ENCODE measurements around the gene GRM8.

The GRM8 gene

DNA sequence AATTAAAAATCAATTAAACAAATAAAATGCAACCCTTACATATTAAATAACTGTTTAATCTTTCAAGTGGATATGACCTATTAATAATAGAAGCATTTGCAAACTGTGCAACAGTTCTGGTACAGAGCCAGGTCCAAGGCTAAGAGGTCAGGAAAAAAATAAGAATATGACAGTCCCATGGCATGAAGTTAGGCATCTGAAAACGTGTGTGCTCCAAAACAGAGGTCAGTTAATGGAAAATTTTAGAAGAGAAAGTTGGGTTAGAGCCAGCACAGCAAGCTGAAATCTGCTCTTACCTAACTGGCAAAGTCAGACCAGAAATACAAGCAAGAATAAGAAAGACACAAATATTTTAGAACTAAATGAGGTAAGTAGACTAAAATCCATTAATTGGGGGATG, 757.7 kb downstream of the GRM8 start:
- DNase-seq = no peak

DNA sequence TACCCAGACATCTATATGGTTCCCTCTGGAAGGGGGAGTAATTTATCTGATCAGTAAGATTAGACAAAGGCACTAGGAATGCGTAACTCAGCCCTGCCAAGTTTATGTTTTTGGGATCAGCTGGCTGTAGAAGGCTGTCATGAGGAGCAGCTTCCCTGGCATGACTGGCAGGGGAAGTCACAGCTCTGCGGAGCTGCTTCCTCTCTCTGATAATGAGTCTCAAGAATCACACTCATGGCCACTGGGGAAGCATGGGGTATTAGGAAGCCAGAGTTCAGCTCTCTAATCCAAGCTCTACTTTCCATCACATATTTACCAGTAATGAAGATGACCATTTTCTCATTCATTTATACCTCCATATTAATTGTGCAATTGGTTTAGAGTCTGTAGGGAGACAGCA, 758.9 kb downstream of the GRM8 start:
- DNase-seq = no peak

GRCh38 chr7:126489874-126490273, 762.9 kb downstream of the GRM8 start:
- no peak for DNase-seq

- no peak for DNase-seq
Observed at GRCh38 chr7:126487728-126488442, 764.9 kb downstream of the GRM8 start.

GRCh38 chr7:126486806-126487205, 765.9 kb downstream of the GRM8 start:
- DNase-seq = no peak

DNA sequence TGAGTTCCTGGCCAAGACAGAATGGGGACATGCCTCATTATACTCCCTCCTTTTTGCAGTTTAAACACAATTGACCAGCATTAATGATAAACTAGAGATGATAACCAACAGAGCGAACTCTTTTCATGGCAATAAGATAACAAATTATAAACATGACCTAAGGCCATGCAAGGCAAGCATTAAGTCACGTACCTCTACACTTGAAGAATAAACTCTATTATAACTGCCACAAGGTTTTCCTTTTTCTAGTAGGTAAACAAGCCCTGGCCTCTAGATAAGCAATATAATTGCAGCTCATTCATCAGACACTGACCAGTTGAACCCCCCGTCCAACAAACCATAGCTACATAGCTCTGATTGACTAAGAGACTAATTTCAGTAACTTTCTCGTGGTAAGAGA, 767.0 kb downstream of the GRM8 start:
- DNase-seq = no peak

- no peak for DNase-seq
Observed at GRCh38 chr7:126483972-126484371, 768.8 kb downstream of the GRM8 start.

- DNase-seq = no peak
Observed at GRCh38 chr7:126472825-126473224, 779.9 kb downstream of the GRM8 start.

GRCh38 chr7:126462405-126462804, 790.3 kb downstream of the GRM8 start:
- DNase-seq = no peak

DNA sequence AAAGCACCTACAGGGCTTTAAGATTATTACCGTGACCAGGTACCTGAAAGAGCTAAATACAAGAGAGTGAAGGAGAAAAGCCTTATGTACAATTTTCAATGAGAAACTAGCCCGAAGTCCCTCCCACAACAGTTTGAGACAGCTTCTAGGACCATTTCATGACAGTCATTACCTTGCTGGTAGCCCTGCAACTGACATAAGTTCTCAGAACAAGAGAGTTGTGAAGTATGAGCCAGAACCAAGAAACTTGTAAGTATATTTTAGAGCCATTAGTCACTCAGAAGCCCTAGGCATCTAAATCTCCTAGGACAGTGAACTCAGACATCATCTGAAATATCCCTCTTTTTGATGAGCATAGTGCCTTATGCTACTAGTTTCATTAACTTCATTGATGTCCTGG, 792.1 kb downstream of the GRM8 start:
- DNase-seq = no peak

- DNase-seq = no peak
Observed at GRCh38 chr7:126453104-126453503, 799.6 kb downstream of the GRM8 start.

GRCh38 chr7:126450269-126450671, 802.5 kb downstream of the GRM8 start:
- DNase-seq = no peak

DNA sequence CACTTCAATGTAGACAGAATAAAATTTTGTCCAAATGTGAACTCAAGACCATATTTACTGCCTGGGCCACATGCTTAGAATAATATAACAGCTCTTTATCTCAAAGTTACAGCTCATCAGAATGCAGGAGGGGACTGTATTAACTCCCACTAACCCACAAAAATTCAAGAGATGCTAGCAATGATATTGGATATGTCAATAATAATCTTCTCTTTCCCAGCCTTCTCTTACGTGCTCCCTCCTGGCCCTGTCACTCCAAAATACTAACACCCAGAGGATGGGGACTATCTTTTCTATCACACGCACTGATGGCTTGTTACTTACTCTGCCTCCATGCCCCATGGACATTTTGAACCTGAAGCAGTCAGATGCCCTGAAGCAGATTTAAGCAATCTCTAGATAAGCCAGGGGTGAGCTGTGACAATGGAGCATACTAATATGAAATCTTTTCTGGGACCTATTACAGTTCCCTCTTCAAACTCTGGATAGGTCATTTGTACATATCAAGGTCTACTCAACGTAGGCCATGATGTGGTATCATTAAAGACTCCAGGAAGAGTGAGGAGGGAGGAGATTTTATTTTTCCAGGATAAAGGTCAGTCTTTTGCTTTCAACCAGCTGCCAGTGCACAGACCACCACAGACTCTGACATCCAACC, 803.0 kb downstream of the GRM8 start:
- no peak for DNase-seq

DNA sequence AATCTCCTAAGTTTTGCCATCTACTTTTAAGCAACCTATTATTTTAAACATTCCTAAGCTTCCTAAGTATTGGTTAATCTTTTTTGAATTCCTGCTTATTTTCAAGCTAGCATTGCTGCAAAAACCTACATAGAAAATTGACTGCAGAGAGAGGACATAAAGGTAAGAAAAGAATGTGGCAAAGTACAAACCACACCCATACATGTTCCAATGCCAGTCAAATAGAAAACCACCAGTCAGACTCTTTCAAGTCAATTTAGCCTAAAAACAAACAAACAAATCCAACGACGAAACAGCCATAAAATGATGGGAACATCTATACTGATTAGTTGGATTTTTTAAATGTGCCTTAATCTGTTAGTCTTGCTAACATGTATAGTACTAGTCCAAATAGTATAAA, 804.8 kb downstream of the GRM8 start:
- DNase-seq = no peak

GRCh38 chr7:126445991-126446390, 806.8 kb downstream of the GRM8 start:
- no peak for DNase-seq

- DNase-seq = no peak
Observed at GRCh38 chr7:126443951-126444350, 808.8 kb downstream of the GRM8 start.

DNA sequence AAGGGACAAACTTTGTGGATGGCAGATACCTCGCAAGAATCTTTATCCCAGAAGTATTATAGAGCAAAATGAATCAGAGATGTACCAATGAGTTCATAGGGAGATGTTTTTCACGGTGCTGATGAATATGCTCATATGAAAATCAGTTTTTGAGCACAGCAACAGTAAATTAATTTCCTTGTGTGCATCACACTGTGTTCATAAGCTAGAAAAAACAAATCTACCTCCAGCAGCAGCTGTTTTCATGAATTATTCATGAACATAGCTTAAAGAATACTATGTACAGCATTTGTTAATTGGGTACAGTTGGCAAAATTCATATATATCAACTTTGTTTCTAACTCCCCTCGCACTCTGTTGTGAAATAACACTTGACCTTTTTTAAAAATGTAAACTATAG, 809.8 kb downstream of the GRM8 start:
- no peak for DNase-seq

DNA sequence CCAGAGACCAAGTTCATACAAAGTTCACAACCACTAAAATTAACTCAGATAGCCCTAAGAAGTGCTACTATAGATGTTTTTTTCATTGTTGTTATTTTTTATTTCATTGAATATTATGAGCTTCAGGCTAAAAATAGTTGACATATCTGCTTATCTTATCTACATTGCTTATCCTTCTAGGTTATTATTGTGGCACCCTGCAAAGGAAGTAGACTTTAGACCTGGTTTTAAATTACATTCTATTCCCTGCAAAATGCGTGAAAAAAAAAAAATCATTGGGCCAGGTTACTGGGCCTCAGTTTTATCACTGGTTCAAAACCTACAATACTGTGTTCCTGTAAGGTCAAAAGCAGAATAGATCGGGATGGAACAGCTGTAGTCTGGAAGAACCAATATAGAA, 811.0 kb downstream of the GRM8 start:
- no peak for DNase-seq

DNA sequence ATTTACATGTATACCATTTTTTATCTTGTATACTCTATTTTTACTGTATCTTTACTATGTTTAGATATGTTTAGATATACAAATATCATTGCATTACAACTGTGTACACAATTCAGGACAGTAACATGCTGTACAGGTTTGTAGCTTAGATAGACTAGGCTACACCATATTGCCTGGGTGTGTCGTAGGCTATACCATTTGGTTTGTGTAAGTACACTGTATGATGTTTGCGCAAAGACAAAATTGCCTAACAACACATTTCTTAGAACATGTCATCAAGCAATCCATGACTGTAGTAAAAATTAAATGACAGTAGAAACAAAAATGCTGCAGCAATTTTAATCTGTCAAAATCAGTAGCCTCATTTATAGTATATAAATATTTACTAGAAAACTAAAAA, 812.2 kb downstream of the GRM8 start:
- DNase-seq = no peak

DNA sequence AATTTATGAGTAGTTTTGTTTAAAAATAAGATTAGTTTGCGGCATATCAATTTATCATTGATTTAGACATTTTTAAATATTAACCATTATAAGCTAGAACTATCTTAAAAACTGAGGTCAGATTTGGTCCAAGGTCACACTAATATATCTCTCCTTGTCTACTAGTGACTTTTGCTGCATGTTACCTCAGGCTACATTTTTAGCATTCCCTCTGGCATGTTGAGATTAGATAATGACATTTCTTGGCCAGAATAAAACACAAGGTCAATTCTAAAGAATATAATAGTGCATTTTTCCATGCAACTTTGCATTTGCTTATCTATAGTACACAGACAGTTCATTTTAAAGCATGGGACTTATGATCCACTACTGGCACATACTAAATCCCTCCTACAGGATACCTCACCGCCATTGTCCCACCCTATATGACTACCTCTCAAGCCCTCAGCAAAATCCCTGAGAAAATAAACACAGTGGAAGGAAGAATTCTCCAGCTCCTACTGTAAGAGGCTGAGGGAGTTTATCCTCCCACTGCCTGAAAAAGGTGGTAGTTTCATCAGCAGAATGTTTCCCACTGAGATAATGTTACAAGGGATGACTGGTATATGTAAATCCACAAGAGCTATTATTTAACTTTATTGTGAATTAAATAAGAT, 816.4 kb downstream of the GRM8 start:
- DNase-seq = no peak

GRCh38 chr7:126426652-126427051, 826.1 kb downstream of the GRM8 start:
- no peak for DNase-seq

DNA sequence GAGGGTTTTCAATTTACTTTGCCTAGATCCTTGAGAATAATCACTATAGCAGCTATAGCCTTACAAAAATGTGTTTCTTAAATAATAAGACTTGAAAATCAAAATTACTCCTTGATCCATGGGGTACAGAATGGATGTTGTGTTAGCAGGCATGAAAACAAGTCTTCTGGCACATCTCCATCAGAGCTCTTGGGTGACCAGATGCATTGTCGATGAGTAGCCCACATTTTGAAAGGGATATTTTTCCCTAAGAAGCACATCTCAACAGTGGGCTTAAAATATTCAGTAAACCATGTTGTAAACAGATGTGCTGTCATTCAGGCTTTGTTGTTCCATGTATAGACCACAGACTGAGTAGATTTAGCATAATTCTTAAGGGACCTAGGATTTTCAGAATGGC, 827.8 kb downstream of the GRM8 start:
- no peak for DNase-seq

GRCh38 chr7:126419047-126419446, 833.7 kb downstream of the GRM8 start:
- DNase-seq = no peak

- no peak for DNase-seq
Observed at GRCh38 chr7:126411821-126412383, 840.8 kb downstream of the GRM8 start.

Data from SW 1271 (cell line).